ENCODE results near the gene SOS1. TPM values are rescaled to one million over a fixed set of nuclear protein-coding genes. Genes with fewer than 3 reads are reported as not detected.

SOS1 gene
- total RNA-seq, 4 donors from 2014 or later: 23.1 to 70.8 (median 31.6) TPM

- no peak for TF ChIP-seq CTCF (IDR thresholded peaks at IDR 0.05)
- ATAC-seq (ENCODE audit: low FRiP score): no peak
- DNase-seq (ENCODE audit: low spot score): no peak
Observed at GRCh38 chr2:39008665-39009064, 112.2 kb downstream of the SOS1 start.

DNA sequence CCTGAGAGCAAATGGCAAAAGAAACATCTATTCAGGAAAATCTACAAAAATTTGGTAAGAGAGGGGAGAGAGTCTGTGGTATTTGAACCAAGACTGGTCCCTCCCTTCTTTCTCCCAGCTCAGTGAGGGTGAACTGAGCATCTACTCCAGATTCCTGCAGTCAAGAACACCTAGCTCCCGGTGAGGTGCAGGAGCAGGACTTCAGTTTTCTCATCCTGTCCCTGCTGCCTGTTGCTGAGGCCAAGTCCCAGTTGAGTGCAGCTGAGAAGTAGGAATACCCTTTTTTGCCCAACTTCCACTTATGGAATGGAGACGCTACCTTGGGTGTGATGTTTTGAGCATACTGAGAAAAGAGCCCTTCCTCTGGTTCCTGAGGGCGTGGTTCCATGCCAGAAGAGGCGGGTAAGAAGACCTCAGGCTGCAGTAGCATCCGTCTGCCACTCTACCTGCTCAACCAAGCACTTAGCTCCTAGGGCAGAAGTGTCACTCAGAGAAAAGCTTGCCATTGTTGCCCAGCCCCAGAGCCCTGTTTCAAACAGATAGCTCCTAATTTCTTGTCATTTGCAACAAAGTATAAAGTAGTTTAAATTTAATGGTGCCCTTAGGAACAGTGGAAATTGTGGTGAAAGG lies 112.9 kb downstream of the SOS1 start:
- DNase-seq (ENCODE audit: low spot score) (no peak), ATAC-seq (ENCODE audit: low FRiP score) (no peak)
- no peak for TF ChIP-seq CTCF (IDR thresholded peaks at IDR 0.05)

DNA sequence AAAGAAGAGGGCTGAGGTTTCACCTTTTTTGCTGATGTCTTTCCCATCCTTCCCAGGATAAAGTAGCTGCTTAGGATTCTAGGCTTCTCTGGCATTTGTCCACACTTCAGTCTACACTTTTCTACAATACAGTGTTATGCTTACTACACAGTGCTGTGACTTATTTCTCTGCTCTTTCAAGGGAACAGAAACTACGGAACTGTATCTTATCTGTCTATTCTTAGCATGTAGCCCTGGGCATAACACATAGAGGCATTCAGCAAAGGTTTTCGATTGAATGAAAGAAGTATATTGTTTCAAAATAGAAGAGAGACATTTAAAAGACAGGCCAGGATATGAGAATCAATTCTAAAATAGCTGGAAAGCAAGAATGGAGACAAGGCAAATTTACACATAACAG lies 120.3 kb downstream of the SOS1 start:
- DNase-seq (ENCODE audit: low spot score) (no peak), ATAC-seq (ENCODE audit: low FRiP score) (no peak)
- TF ChIP-seq CTCF (IDR thresholded peaks at IDR 0.05): no peak

- ATAC-seq (ENCODE audit: low FRiP score) (peak; percentile 91), DNase-seq (ENCODE audit: low spot score) (no peak)
- no peak for TF ChIP-seq CTCF (IDR thresholded peaks at IDR 0.05)
Observed at GRCh38 chr2:38997781-38998180, 123.1 kb downstream of the SOS1 start.

DNA sequence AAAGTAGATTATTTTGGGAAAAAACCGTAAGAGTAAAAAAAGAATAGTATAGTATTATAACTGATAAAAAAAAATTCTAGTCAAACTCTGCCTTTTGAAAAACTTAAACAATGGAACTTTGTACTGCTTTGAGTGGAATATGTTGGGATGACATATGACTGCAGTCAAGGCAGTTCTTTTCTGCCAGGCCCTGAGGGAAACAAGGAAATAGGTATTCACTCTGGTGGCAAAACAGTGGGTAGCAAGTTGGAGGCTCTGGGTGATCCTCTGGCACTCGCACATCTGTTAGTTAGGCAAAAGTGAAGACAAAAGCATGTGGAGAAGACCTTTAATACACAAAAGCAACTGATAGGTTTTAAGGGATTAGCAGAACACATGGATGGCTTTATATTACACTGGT lies 129.0 kb downstream of the SOS1 start:
- no peak for DNase-seq (ENCODE audit: low spot score)
- no peak for ATAC-seq (ENCODE audit: low FRiP score)
- TF ChIP-seq CTCF (IDR thresholded peaks at IDR 0.05): no peak

DNA sequence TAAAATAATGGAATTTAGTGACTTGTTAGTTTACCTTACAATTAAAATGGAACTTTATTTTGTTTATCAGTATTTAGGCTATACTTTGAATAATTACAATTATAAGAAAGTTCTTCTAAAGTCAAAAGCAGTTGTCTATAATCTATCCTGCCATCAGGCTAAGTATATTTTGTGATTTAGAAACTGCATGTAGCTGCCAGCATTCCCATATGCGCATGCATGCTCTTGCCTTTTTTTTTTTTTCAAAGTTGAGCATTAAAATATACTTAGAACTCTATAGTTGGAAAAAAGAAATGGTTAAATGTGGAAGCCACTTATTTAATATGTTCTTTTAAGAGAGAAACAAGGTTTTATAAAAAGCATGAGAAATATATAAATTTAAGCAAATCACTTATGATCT lies 132.1 kb downstream of the SOS1 start:
- ATAC-seq (ENCODE audit: low FRiP score): no peak

More for the DNA sequence above, 132.1 kb downstream of the SOS1 start:
- no peak for TF ChIP-seq CTCF (IDR thresholded peaks at IDR 0.05)
- no peak for DNase-seq (ENCODE audit: low spot score)
